GM23338 (cell line): ENCODE data around the gene TNNT1. TPM values are rescaled to one million over a fixed set of nuclear protein-coding genes. Genes with fewer than 3 reads are reported as not detected.

Experiments used
- ATAC-seq: fragments of 200-7000 bp; cut with Tn5 transposase; 3 replicates; pipeline ENCODE4 v1.9.1; 2020
- DNase-seq: peaks from one replicate; pipeline ENCODE4 v3.0.0-alpha.2; 2015; ENCODE audit warnings: low spot score
- H2AFZ ChIP-seq: fragments of 200-600 bp; sonication (generic); 2 replicates; pipeline ENCODE4 v1.8.0; 2016; ENCODE audit warnings: antibody characterized with exemption, mild to moderate bottlenecking, moderate library complexity
- H3F3A ChIP-seq: fragments of 200-600 bp; sonication (generic); replicated peaks from 2 replicates; pipeline ENCODE4 v1.8.0; 2017; ENCODE audit warnings: antibody characterized with exemption, mixed run types, low read depth
- H3K27ac ChIP-seq: fragments of 200-600 bp; sonication (generic); 2 replicates; pipeline ENCODE4 v1.6.1; 2016; ENCODE audit warnings: low read depth
- H3K27me3 ChIP-seq: fragments of 200-600 bp; sonication (generic); 2 replicates; pipeline ENCODE4 v1.8.0; 2016; ENCODE audit warnings: mild to moderate bottlenecking, mixed run types, moderate library complexity; ENCODE audit not compliant: insufficient read depth
- H3K36me3 ChIP-seq: fragments of 200-600 bp; sonication (generic); 2 replicates; pipeline ENCODE4 v1.8.0; 2016; ENCODE audit warnings: mild to moderate bottlenecking; ENCODE audit not compliant: insufficient read depth
- H3K4me1 ChIP-seq: fragments of 200-600 bp; sonication (generic); 2 replicates; pipeline ENCODE4 v1.8.0; 2016; ENCODE audit warnings: mild to moderate bottlenecking, moderate library complexity; ENCODE audit not compliant: insufficient read depth
- H3K4me2 ChIP-seq: fragments of 200-600 bp; sonication (generic); 2 replicates; pipeline ENCODE4 v1.7.1; 2017; ENCODE audit warnings: mixed run types
- H3K4me3 ChIP-seq: fragments of 200-600 bp; sonication (generic); 2 replicates; pipeline ENCODE4 v1.6.1; 2016; ENCODE audit warnings: mixed run types
- H3K79me2 ChIP-seq: fragments of 200-600 bp; sonication (generic); replicated peaks from 2 replicates; pipeline ENCODE4 v1.8.0; 2017; ENCODE audit warnings: mild to moderate bottlenecking; ENCODE audit not compliant: insufficient read depth
- H3K9me2 ChIP-seq: fragments of 200-600 bp; sonication (generic); 2 replicates; pipeline ENCODE4 v1.8.0; 2017; ENCODE audit not compliant: insufficient read depth
- H4K20me1 ChIP-seq: fragments of 200-600 bp; sonication (generic); replicated peaks from 2 replicates; pipeline ENCODE4 v1.8.0; 2017; ENCODE audit warnings: mild to moderate bottlenecking; ENCODE audit not compliant: insufficient read depth
- H3K27ac Mint-ChIP-seq: 2 replicates; pipeline ENCODE4 v1.8.0; 2020; ENCODE audit warnings: inconsistent platforms, mild to moderate bottlenecking, moderate library complexity, mixed read lengths
- H3K27me3 Mint-ChIP-seq: 3 replicates; pipeline ENCODE4 v1.8.0; 2022; ENCODE audit warnings: low read depth, mild to moderate bottlenecking, moderate library complexity, mixed read lengths, inconsistent platforms; ENCODE audit not compliant: insufficient read depth, poor library complexity
- H3K36me3 Mint-ChIP-seq: 3 replicates; pipeline ENCODE4 v1.8.0; 2021; ENCODE audit warnings: low read depth, mild to moderate bottlenecking, inconsistent platforms, moderate library complexity, mixed read lengths
- H3K4me1 Mint-ChIP-seq: 3 replicates; pipeline ENCODE4 v1.8.0; 2020; ENCODE audit warnings: mild to moderate bottlenecking, inconsistent platforms, mixed read lengths
- H3K4me3 Mint-ChIP-seq: 3 replicates; pipeline ENCODE4 v1.8.0; 2021; ENCODE audit warnings: moderate library complexity, mild to moderate bottlenecking, inconsistent platforms, mixed read lengths
- H3K9me3 Mint-ChIP-seq: 3 replicates; pipeline ENCODE4 v1.8.0; 2020; ENCODE audit warnings: moderate library complexity, mild to moderate bottlenecking, inconsistent platforms, mixed read lengths
- CTCF ChIP-seq, 2 experiments: fragments of 200-600 bp in 1 of 2; sonication (generic) in 1 of 2; conservative IDR thresholded peaks; 2 replicates each; pipeline versions ENCODE4 v1.5.1 to v1.6.1; 2016 to 2017; ENCODE audit warnings: antibody characterized with exemption in 2 of 2, low read depth in 2 of 2, mild to moderate bottlenecking in 2 of 2, moderate library complexity in 1 of 2
- REST ChIP-seq: IDR thresholded peaks from one replicate; pipeline ENCODE4 v1.6.1; 2018; ENCODE audit warnings: antibody characterized with exemption; ENCODE audit not compliant: unreplicated experiment
- STAT1 ChIP-seq: IDR thresholded peaks from one replicate; pipeline ENCODE4 v1.6.1; 2016; ENCODE audit warnings: antibody characterized with exemption; ENCODE audit not compliant: unreplicated experiment
- ZNF114 ChIP-seq: fragments of 250-450 bp; sonication (Bioruptor Pico); IDR thresholded peaks from 2 replicates; pipeline ENCODE4 v1.5.0; 2020; ENCODE audit warnings: mild to moderate bottlenecking, moderate library complexity
- ZNF331 ChIP-seq: fragments of 250-450 bp; sonication (Bioruptor Pico); IDR thresholded peaks from 2 replicates; pipeline ENCODE4 v1.5.0; 2020; ENCODE audit warnings: low read depth, mild to moderate bottlenecking, moderate library complexity
- polyA plus RNA-seq: library from polyadenylated mRNA; unstranded; fragments of >200 nt; fragmentation: Nextera tagmentation; extraction: Ambion mirVana; gene quantifications from 2 replicates; pipeline ENCODE4 v1.2.1, GENCODE V29; 2016
- total RNA-seq: library from RNA; depleted of rRNA; stranded (reverse); fragments of >200 nt; shearing (Covaris generic); gene quantifications from 2 replicates; pipeline ENCODE4 v1.2.3, GENCODE V29; 2014

Gene TNNT1
- total and polyA plus RNA-seq, 2 experiments from 2014 or later: 59.3 to 150 TPM

DNA sequence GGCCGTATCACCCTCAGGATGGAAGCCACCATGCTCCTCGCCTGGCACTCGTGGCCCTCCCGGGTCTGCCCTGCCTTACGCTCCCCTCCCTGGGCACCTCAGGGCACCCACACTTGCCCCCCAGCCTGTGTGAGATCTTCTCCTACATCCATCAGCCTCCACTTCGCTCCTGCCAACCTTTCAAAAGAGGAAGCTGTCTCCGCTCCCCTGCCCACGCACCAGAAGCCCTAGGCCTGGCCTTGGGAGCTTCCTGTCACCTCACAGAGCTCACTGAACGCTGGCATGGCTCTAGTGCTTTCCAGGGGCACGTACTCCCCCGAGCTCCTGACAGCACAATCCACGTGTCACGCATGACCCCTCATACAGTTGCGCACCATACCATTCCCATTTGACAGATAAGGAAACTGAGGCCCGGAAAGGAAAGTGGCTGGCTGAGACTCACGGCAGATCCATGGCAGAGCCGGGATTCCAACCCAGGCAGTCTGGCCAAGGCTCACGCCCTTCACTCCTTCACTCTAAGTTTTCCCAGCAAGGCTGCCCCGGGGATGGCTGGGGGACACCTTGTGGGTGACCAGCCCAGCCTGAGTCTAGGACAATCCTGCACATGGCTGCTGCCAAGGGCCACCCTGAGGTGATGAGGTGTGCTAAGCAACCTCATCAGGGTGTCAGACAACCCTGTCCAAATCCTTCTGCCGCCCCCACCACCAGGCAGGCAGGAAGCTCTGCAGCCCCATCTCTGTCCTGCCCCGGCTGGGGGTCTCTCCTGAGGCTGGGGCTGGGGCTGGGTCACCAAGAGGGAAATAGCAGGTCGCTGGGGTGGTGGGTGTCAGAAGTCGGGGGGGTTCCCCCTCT lies 50.9 kb downstream of the TNNT1 start (continued):
- no peak for TF ChIP-seq REST
- TF ChIP-seq ZNF331 (CRISPR knock-in tag): no peak
- no peak for TF ChIP-seq CTCF (conservative IDR thresholded peaks at IDR 0.05; ENCODE audit: low read depth in 2 of 2)
- no peak for TF ChIP-seq ZNF114
- no peak for TF ChIP-seq STAT1

DNA sequence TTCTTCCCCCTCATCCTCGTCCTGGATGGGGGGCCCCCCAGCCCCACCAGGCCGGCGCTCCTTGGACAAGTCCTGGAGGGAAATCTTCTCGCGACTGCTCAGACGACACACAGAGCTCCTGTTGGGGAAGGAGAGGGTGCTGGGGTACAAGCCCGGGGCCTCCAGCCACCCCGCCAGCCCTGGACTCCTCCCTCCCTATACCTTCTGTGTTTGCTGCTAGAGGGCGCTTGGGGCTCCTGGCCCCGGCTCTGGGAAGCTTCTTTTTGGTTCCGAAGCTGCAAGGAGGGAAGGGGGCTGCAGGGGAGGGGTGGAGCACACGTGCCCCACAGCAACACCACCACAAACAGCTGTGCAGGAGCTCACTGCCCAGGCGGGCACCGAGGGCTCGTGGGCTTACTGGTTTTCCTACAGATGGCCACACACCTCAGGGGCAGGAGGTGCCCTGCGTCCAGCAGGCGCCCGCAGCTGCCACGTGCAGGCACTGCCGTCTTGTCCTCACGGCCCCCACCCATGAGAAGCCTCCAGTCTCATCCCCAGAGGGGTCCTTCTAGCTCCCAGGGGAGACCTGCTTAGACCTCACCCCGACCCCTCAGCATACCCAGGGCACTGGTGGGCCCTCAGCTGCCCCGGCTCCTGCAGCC lies 52.8 kb downstream of the TNNT1 start:
- Mint-ChIP-seq H3K27me3 (peaks cover 16% of the 10 kb centered on the region), H3K4me1 (peaks cover 19% of the 10 kb centered on the region), H3K27ac (no peak overlapping the region), H3K4me3 (no peak overlapping the region), H3K9me3 (no peaks in the 10 kb centered on the region), H3K36me3 (peaks cover 9% of the 10 kb centered on the region)
- Histone ChIP-seq H3F3A (peaks cover 8% of the 10 kb centered on the region; the same call in 1 of the 2 replicates), H4K20me1 (no peaks in the 10 kb centered on the region; the same call in 1 of the 2 replicates), H3K36me3 (no peaks in the 10 kb centered on the region), H3K27ac (no peak overlapping the region), H3K79me2 (no peaks in the 10 kb centered on the region), H3K4me3 (no peak overlapping the region), H2AFZ (no peak overlapping the region), H3K4me2 (no peak overlapping the region), H3K27me3 (no peaks in the 10 kb centered on the region), H3K4me1 (peaks cover 14% of the 10 kb centered on the region), H3K9me2 (no peaks in the 10 kb centered on the region)
- peak; percentile 8 for ATAC-seq
- peak; percentile 67 for DNase-seq
- TF ChIP-seq REST (no peak), CTCF (conservative IDR thresholded peaks at IDR 0.05; ENCODE audit: low read depth in 2 of 2) (peak in 1 of 2 experiments; percentile 50; a peak in 3 of 4 replicates)
